OCI-LY7 (cell line): Measurements from ENCODE around the gene CCDC184. TPM values are rescaled to one million over a fixed set of nuclear protein-coding genes. Genes with fewer than 3 reads are reported as not detected.
A peak's percentile ranks its signal among the peaks of the same experiment; 100 is the strongest.

Experiments used
- BruUV-seq: library from RNA; stranded (reverse); fragments of 400-500 nt; replicated peaks from 2 replicates; lab custom pipeline; 2021; lab: Mats Ljungman, UMichigan
- CTCF ChIA-PET: fragments of 300-600 bp; sonication (Branson Sonifier 250); formaldehyde crosslinking; loops from one replicate; lab custom pipeline; 2022; ENCODE audit warnings: antibody characterized with exemption; ENCODE audit not compliant: unreplicated experiment; lab: Charles Lee
- POLR2A ChIA-PET: fragments of 300-600 bp; sonication (Branson Sonifier 250); formaldehyde crosslinking; loops from one replicate; lab custom pipeline; 2022; ENCODE audit warnings: antibody characterized with exemption; lab: Charles Lee
- DNase-seq: peaks from one replicate; pipeline ENCODE4 v3.0.0-alpha.2; 2015; ENCODE audit warnings: low spot score
- H2AFZ ChIP-seq: fragments of 200-600 bp; sonication (generic), shearing (Covaris generic); 2 replicates; pipeline ENCODE4 v1.6.1; 2014; ENCODE audit warnings: mild to moderate bottlenecking, antibody characterized with exemption, low read length, moderate library complexity
- H3K27ac ChIP-seq: fragments of 200-600 bp; sonication (generic); 2 replicates; pipeline ENCODE4 v1.5.1; 2014; ENCODE audit warnings: mixed run types, low read depth, mild to moderate bottlenecking, moderate library complexity, low read length, inconsistent platforms; ENCODE audit not compliant: poor library complexity, severe bottlenecking
- H3K36me3 ChIP-seq: fragments of 200-600 bp; sonication (generic); 2 replicates; pipeline ENCODE4 v1.6.1; 2014; ENCODE audit warnings: mild to moderate bottlenecking, antibody characterized with exemption, low read length, moderate library complexity, mixed read lengths; ENCODE audit not compliant: insufficient read depth
- H3K4me1 ChIP-seq: fragments of 200-600 bp; sonication (generic); 2 replicates; pipeline ENCODE4 v1.5.1; 2014; ENCODE audit warnings: mild to moderate bottlenecking, low read length; ENCODE audit not compliant: insufficient read depth, poor library complexity, severe bottlenecking
- H3K4me2 ChIP-seq: fragments of 200-600 bp; sonication (generic); 2 replicates; pipeline ENCODE4 v1.6.1; 2014; ENCODE audit warnings: mild to moderate bottlenecking, low read length
- H3K4me3 ChIP-seq: fragments of 200-600 bp; sonication (generic); 2 replicates; pipeline ENCODE4 v1.5.1; 2014; ENCODE audit warnings: mild to moderate bottlenecking, low read depth, low read length; ENCODE audit not compliant: poor library complexity, severe bottlenecking
- H3K79me2 ChIP-seq: fragments of 200-600 bp; sonication (generic); 2 replicates; pipeline ENCODE4 v1.6.1; 2016; ENCODE audit warnings: low read depth, mild to moderate bottlenecking, low read length, moderate library complexity, mixed read lengths; ENCODE audit not compliant: insufficient read depth
- H3K9me2 ChIP-seq: fragments of 200-600 bp; sonication (generic); 2 replicates; pipeline ENCODE4 v1.6.1; 2016; ENCODE audit warnings: mild to moderate bottlenecking, low read length, mixed read lengths; ENCODE audit not compliant: insufficient read depth
- H3K9me3 ChIP-seq: fragments of 200-600 bp; sonication (generic); 2 replicates; pipeline ENCODE4 v1.6.1; 2014; ENCODE audit warnings: mild to moderate bottlenecking, mixed run types, low read length, mixed read lengths
- H4K20me1 ChIP-seq: fragments of 200-600 bp; sonication (generic); 2 replicates; pipeline ENCODE4 v1.6.1; 2014; ENCODE audit warnings: mild to moderate bottlenecking, antibody characterized with exemption, low read length, moderate library complexity, mixed read lengths; ENCODE audit not compliant: insufficient read depth
- CTCF ChIP-seq: fragments of 200-600 bp; sonication (generic); conservative IDR thresholded peaks from 2 replicates; pipeline ENCODE4 v1.5.1; 2014; ENCODE audit warnings: mild to moderate bottlenecking, antibody characterized with exemption, low read length, moderate library complexity, mixed read lengths
- EZH2phosphoT487 ChIP-seq: fragments of 200-600 bp; sonication (generic); IDR thresholded peaks from 2 replicates; pipeline ENCODE4 v1.6.1; 2018; ENCODE audit warnings: low read depth, borderline replicate concordance, mild to moderate bottlenecking, mixed run types, antibody characterized with exemption, low read length, moderate library complexity, mixed read lengths
- intact Hi-C: fragments of 100-400 bp; cut with micrococcal nuclease; formaldehyde crosslinking; loops from one replicate; pipeline ENCODE4 v1.10.0; 2022; ENCODE audit not compliant: unreplicated experiment
- total RNA-seq, 2 experiments: library from RNA; depleted of rRNA in 1 of 2; stranded (reverse); fragments of >200 nt in 1 of 2; shearing (Covaris generic) in 1 of 2; gene quantifications; 2 replicates each; pipeline ENCODE4 v1.2.3, GENCODE V29; 2014 to 2022

The CCDC184 gene
- total RNA-seq, 2 experiments from 2014 or later = not detected

DNA sequence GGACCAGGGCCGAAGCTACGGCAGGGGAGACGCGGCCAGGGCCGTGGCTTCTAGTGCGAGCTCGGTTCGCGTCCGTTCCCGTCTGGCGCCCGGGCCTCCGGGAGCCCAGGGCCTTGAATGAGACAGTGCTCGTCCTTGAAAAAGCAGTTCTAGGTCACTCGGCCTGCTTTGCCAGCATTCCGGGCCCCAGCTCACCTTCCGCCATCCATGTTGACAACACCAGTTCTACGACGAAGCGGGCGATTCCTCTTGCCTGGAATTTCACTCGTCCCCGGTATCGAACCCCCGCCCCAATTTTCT is 15.2 kb downstream of the CCDC184 start:
- no peaks in the 10 kb centered on the region for H4K20me1 ChIP-seq
- DNase-seq = no peak
- H2AFZ ChIP-seq = peak overlapping the region; percentile 84; the same call in 1 of the 2 replicates
- intact Hi-C loops = loop anchor here (5.0 kb wide), 1 partner anchor 154 kb away; the partner anchor contains the start of gene ZNF641
- no peaks in the 10 kb centered on the region for H3K36me3 ChIP-seq
- TF ChIP-seq EZH2phosphoT487 = no peak
- H3K9me3 ChIP-seq = no peaks in the 10 kb centered on the region
- TSS peak; percentile 86 for BruUV-seq
- H3K9me2 ChIP-seq = no peaks in the 10 kb centered on the region
- no peaks in the 10 kb centered on the region for H3K79me2 ChIP-seq
- peaks cover 13% of the 10 kb centered on the region for H3K4me1 ChIP-seq
- no peak overlapping the region for H3K27ac ChIP-seq
- peak overlapping the region; percentile 82 for H3K4me2 ChIP-seq
- POLR2A ChIA-PET = interaction anchor here (0.7 kb wide), 1 partner anchor 16 kb away, joined by 3 read pairs; no protein-coding TSS in a partner anchor
- CTCF ChIA-PET = interaction anchor here (0.7 to 1.1 kb wide), 2 partner anchors 16 to 32 kb away, joined by 3 read pairs; no protein-coding TSS in a partner anchor
- H3K4me3 ChIP-seq = peak overlapping the region; percentile 68

- no peak overlapping the region for H2AFZ ChIP-seq
- BruUV-seq = no TSS peak
These were observed 15.5 kb downstream of the CCDC184 start for GRCh38 chr12:48198985-48199384.

GRCh38 chr12:48199774-48200221 is 16.4 kb downstream of the CCDC184 start:
- DNase-seq = no peak
- no peaks in the 10 kb centered on the region for H4K20me1 ChIP-seq
- BruUV-seq = no TSS peak
- intact Hi-C loops = loop anchor here (5.0 kb wide), 1 partner anchor 153 kb away; the partner anchor contains the start of gene ZNF641
- no peak for TF ChIP-seq CTCF
- no peak for TF ChIP-seq EZH2phosphoT487
- POLR2A ChIA-PET = interaction anchor here (0.6 to 1.8 kb wide), 5 partner anchors 11 to 505 kb away, joined by 3 to 12 read pairs (median 4); partner anchors contain the start of gene CCDC184
- H3K4me3 ChIP-seq = no peak overlapping the region
- no peak overlapping the region for H2AFZ ChIP-seq
- no peaks in the 10 kb centered on the region for H3K36me3 ChIP-seq
- H3K4me2 ChIP-seq = no peak overlapping the region
- H3K9me3 ChIP-seq = no peaks in the 10 kb centered on the region
- H3K79me2 ChIP-seq = no peaks in the 10 kb centered on the region
- peaks cover 13% of the 10 kb centered on the region for H3K4me1 ChIP-seq
- H3K9me2 ChIP-seq = no peaks in the 10 kb centered on the region
- CTCF ChIA-PET = no interaction called here
- H3K27ac ChIP-seq = no peak overlapping the region

More at GRCh38 chr12:48198985-48199384, 15.5 kb downstream of the CCDC184 start:
- intact Hi-C loops = loop anchor here (5.0 kb wide), 1 partner anchor 153 kb away; the partner anchor contains the start of gene ZNF641
- peaks cover 13% of the 10 kb centered on the region for H3K4me1 ChIP-seq
- no peak overlapping the region for H3K27ac ChIP-seq
- TF ChIP-seq EZH2phosphoT487 (no peak), CTCF (no peak)
- no peak for DNase-seq
- peak overlapping the region; percentile 68 for H3K4me3 ChIP-seq
- CTCF ChIA-PET = no interaction called here
- H3K9me2 ChIP-seq = no peaks in the 10 kb centered on the region
- no peaks in the 10 kb centered on the region for H4K20me1 ChIP-seq
- no peaks in the 10 kb centered on the region for H3K79me2 ChIP-seq
- H3K9me3 ChIP-seq = no peaks in the 10 kb centered on the region
- no peaks in the 10 kb centered on the region for H3K36me3 ChIP-seq
- H3K4me2 ChIP-seq = peak overlapping the region; percentile 82; the same call in 1 of the 2 replicates
- POLR2A ChIA-PET = interaction anchor here (0.5 to 1.1 kb wide), 4 partner anchors 10 to 757 kb away, joined by 3 to 4 read pairs (median 3); no protein-coding TSS in a partner anchor
